Lung (tissue), 12 donors: ENCODE results near the gene PRKN. TPM values are rescaled to one million over a fixed set of nuclear protein-coding genes. Genes with fewer than 3 reads are reported as not detected.

ENCODE experiments used
- ATAC-seq: fragments of 200-7000 bp; cut with Tn5 transposase; one replicate; pipeline ENCODE4 v1.9.1; 2020; ENCODE audit warnings: moderate number of reproducible peaks; ENCODE audit not compliant: insufficient read depth, low FRiP score
- DNase-seq, 3 donors: peaks; one replicate each; pipeline ENCODE4 v3.0.0-alpha.2; 2013 to 2017
- H3K27ac ChIP-seq, 2 donors: one replicate each; pipeline ENCODE4 v1.5.1; 2013; ENCODE audit warnings: mild to moderate bottlenecking in 2 of 2, moderate library complexity in 2 of 2, control low read depth in 1 of 2, inconsistent platforms in 1 of 2, low read depth in 1 of 2, low read length in 1 of 2
- H3K27me3 ChIP-seq, 3 donors: one replicate each; pipeline ENCODE4 v1.5.1; 2013; ENCODE audit warnings: low read length in 2 of 3; ENCODE audit not compliant: control insufficient read depth in 3 of 3, insufficient read depth in 3 of 3
- H3K36me3 ChIP-seq, 4 donors: one replicate each; pipeline ENCODE4 v1.5.1; 2013; ENCODE audit warnings: low read length in 4 of 4, mild to moderate bottlenecking in 1 of 4, moderate library complexity in 1 of 4; ENCODE audit not compliant: control insufficient read depth in 4 of 4, insufficient read depth in 4 of 4
- H3K4me1 ChIP-seq, 5 donors: one replicate each; pipeline ENCODE4 v1.5.1; 2013; ENCODE audit warnings: low read length in 5 of 5, mild to moderate bottlenecking in 2 of 5, moderate library complexity in 1 of 5; ENCODE audit not compliant: control insufficient read depth in 5 of 5, insufficient read depth in 5 of 5
- H3K4me3 ChIP-seq: one replicate; pipeline ENCODE4 v1.5.1; 2013; ENCODE audit warnings: mild to moderate bottlenecking, control low read depth, moderate library complexity
- H3K9ac ChIP-seq, 2 donors: one replicate each; pipeline ENCODE4 v1.5.1; 2013; ENCODE audit warnings: low read length in 2 of 2, control low read depth in 1 of 2; ENCODE audit not compliant: insufficient read depth in 1 of 2
- H3K9me3 ChIP-seq, 4 donors: one replicate each; pipeline ENCODE4 v1.5.1; 2013; ENCODE audit warnings: low read length in 3 of 4, mild to moderate bottlenecking in 1 of 4, moderate library complexity in 1 of 4; ENCODE audit not compliant: control insufficient read depth in 4 of 4, insufficient read depth in 3 of 4
- WGBS, 2 donors: extraction: QIAGEN DNeasy Blood & Tissue Kit; methylation state at CpG; one replicate each; pipeline ENCODE4 v1.1.7; 2013; 5-methylcytosine and 5-hydroxymethylcytosine counted together
- polyA plus RNA-seq, 2 donors: library from polyadenylated mRNA; stranded (reverse); fragments of 200-250 nt; gene quantifications; one replicate each; pipeline ENCODE4 v1.2.1, GENCODE V29; 2013
- total RNA-seq, 2 donors: library from RNA; depleted of rRNA in 1 of 2; stranded (reverse); fragments of >200 nt in 1 of 2; gene quantifications; one replicate each; pipeline ENCODE4 v1.2.1, GENCODE V29; 2014 to 2021
- TF ChIP-seq, protein P1 (sequence below): IDR thresholded peaks from 2 replicates; pipeline ENCODE4 v1.5.1; 2012; ENCODE audit warnings: mild to moderate bottlenecking; ENCODE audit errors: control extremely low read depth, extremely low read depth
- donor health status: control.
- donor health status: control.
- donor health status: Bipolar disorder and iron deficiency.
- donor health status: healthy.
- donor health status: DM: yes; HTN: yes; CAD: no.

Gene PRKN
- total and polyA plus RNA-seq, 4 donors: 0.27 to 11.2 (median 3.1) TPM

- H3K4me1 ChIP-seq: peaks cover 0 to 7% (median 0%) of the 10 kb centered on the region in 5 donors
- no peak overlapping the region for H3K27ac ChIP-seq
- H3K4me3 ChIP-seq: no peak overlapping the region
- H3K36me3 ChIP-seq: no peaks in the 10 kb centered on the region
- no peaks in the 10 kb centered on the region for H3K9me3 ChIP-seq
- ATAC-seq (no peak), DNase-seq (no peak)
- H3K27me3 ChIP-seq: no peaks in the 10 kb centered on the region
- TF ChIP-seq, protein P1, sequence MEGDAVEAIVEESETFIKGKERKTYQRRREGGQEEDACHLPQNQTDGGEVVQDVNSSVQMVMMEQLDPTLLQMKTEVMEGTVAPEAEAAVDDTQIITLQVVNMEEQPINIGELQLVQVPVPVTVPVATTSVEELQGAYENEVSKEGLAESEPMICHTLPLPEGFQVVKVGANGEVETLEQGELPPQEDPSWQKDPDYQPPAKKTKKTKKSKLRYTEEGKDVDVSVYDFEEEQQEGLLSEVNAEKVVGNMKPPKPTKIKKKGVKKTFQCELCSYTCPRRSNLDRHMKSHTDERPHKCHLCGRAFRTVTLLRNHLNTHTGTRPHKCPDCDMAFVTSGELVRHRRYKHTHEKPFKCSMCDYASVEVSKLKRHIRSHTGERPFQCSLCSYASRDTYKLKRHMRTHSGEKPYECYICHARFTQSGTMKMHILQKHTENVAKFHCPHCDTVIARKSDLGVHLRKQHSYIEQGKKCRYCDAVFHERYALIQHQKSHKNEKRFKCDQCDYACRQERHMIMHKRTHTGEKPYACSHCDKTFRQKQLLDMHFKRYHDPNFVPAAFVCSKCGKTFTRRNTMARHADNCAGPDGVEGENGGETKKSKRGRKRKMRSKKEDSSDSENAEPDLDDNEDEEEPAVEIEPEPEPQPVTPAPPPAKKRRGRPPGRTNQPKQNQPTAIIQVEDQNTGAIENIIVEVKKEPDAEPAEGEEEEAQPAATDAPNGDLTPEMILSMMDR: no peak
- WGBS, 2 donors: 89 to 90% methylated on average over 11 of the region's 11 CpGs
- no peak overlapping the region for H3K9ac ChIP-seq
Observed at GRCh38 chr6:162217811-162218493, 509.6 kb downstream of the PRKN start.

DNA sequence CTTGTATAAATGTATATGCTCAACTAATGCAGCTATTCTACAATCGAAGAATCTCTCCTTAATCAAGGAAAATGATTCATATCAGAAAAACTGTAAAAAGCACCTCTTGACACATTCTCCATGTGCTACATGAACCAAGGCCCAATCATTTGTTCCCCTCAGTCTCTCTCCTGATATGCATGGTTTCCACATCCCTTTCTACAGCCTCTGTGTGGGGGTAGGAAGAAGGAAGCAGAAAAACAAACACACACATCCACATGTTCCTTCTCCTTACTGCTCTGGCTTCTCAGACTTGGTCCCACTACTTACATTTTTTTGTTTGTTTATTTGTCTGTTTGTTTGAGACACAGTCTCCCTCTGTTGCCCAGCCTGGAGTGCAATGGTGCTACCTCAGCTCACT is 510.5 kb downstream of the PRKN start:
- ATAC-seq (no peak), DNase-seq (no peak)
- Histone ChIP-seq H3K4me1 (peaks cover 0 to 7% (median 0%) of the 10 kb centered on the region in 5 donors), H3K4me3 (no peak overlapping the region), H3K9me3 (no peaks in the 10 kb centered on the region), H3K27ac (no peak overlapping the region), H3K9ac (no peak overlapping the region), H3K36me3 (no peaks in the 10 kb centered on the region), H3K27me3 (no peaks in the 10 kb centered on the region)
- WGBS, 2 donors: 86 to 94% methylated on average over 1 of the region's 1 CpG
- TF ChIP-seq, protein P1: no peak

DNA sequence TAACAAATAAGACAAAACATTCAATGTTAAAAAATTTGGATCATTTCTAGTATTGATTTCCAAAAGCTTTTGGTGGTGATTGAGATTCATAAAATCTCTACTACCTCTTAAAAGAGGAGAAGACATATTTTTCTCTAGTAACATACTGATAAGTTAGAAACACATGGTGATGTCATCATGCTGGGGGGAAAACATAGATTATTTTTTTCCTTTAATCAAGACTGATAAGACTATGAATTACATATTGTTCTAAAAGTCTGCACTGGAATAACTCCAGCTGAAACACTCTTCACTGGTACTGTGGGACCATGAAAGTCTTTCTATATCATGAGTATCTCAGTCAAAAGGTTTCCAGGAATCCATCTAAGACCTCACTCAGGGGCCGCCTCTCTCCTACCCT is 515.8 kb downstream of the PRKN start:
- ATAC-seq (no peak), DNase-seq (no peak)
- no peaks in the 10 kb centered on the region for H3K4me1 ChIP-seq
- TF ChIP-seq, protein P1: no peak
- H3K9ac ChIP-seq: no peak overlapping the region
- H3K4me3 ChIP-seq: no peak overlapping the region
- 95 to 96% methylated on average over 1 of the region's 1 CpG for WGBS, 2 donors
- H3K9me3 ChIP-seq: peaks cover 0 to 2% (median 0%) of the 10 kb centered on the region in 4 donors
- no peak overlapping the region for H3K27ac ChIP-seq
- H3K27me3 ChIP-seq: no peaks in the 10 kb centered on the region
- no peaks in the 10 kb centered on the region for H3K36me3 ChIP-seq

DNA sequence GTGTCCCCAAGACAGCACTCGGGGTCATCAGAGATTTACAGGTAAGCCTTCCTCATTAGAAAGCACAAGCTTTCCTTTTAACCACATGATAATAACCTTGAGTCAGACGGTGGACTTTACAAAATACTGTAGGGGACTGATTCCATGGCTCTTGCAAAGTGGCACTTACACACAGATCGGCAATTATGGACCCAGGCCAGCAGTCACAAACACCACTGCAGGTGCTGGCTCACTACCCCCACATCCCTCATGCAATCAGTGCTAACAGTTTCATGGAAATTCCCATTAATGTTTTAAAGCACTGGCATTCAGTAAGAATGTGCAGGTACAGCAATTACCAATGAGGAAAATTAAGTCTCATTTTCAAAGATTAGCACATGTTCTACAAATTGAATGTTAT is 516.5 kb downstream of the PRKN start:
- no peak overlapping the region for H3K4me3 ChIP-seq
- H3K9me3 ChIP-seq: peaks cover 0 to 2% (median 0%) of the 10 kb centered on the region in 4 donors
- no peak for ATAC-seq
- WGBS, 2 donors: 74 to 84% methylated on average over 3 of the region's 3 CpGs
- H3K9ac ChIP-seq: no peak overlapping the region
- no peak for DNase-seq
- no peak overlapping the region for H3K27ac ChIP-seq
- H3K4me1 ChIP-seq: no peaks in the 10 kb centered on the region
- no peaks in the 10 kb centered on the region for H3K27me3 ChIP-seq
- TF ChIP-seq, protein P1: no peak
- no peaks in the 10 kb centered on the region for H3K36me3 ChIP-seq
